Sciatic nerve (tissue), 2 donors: ENCODE results near the gene KLHL12. TPM values are rescaled to one million over a fixed set of nuclear protein-coding genes. Genes with fewer than 3 reads are reported as not detected.

Source experiments
- ATAC-seq: fragments of 200-7000 bp; cut with Tn5 transposase; one replicate; pipeline ENCODE4 v1.9.1; 2020; ENCODE audit warnings: mild to moderate bottlenecking, moderate library complexity
- DNase-seq: peaks from one replicate; pipeline ENCODE4 v3.0.0-alpha.2; 2020; ENCODE audit warnings: low spot score
- intact Hi-C: fragments of 100-400 bp; cut with DNase I; formaldehyde crosslinking; loops from one replicate; pipeline ENCODE4 v1.14.2; 2022
- total RNA-seq: library from RNA; stranded (reverse); fragmentation: NEBNext Ultra II Directional; extraction: Animal tissue kit (Norgen Biotek cat#: 25700); gene quantifications from one replicate; pipeline ENCODE4 v1.2.1, GENCODE V29; 2021
- donor health status: DM: no; HTN: no; CAD: no.
- donor health status: DM: no; HTN: no; CAD: no.

The KLHL12 gene
- 22.7 TPM for total RNA-seq

DNA sequence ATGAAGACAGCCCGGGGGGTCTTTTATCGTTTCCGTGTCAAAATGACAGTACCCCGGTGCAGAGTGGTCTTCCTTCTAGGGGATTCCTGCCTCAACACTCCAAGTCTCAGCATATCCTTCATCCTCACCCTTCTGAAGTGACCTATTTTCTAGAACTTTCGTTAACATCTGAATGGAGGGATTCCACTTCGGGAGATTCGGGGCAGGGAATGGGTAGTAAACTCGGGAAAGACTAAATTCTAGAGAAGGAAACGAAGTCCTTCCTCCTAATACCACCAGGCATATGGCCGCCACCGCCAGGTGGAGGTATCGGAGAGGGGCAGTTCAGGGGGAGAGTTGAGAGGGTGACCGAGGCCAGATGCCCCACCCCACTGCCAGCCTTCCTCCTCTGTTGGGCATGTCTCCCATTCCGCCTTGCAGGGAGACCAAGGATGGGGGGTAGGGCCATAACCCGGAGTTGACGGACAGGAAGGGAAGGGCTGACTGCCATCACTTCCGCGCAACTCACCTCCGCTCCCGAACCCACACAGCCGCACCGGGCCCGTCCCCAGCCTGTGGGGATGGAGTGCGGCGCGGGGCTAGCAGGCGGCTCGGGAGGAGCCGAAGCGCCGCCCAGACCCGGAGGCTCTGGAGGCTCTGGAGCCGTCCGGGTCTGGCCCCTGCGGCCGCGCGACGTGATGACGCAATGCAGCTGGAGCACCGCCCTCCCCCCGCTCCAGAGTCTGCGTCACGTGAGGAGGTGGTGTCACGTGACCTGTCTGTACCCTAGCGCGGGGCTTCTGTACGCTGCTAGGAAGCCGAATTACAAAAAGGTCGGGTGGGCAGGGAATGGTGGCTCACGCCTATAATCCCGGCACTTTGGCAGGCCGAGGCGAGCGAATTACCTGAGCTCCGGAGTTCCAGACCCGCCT is at the start of gene KLHL12:
Gene KLHL12, minus strand, starts transcription at position 654 of the 911 bp plus-strand sequence. CDS start 2,072 bp downstream, outside the sequence.
- intact Hi-C loops: no loop called here
- DNase-seq (peak; percentile 99), ATAC-seq (peak; percentile 99)

DNA sequence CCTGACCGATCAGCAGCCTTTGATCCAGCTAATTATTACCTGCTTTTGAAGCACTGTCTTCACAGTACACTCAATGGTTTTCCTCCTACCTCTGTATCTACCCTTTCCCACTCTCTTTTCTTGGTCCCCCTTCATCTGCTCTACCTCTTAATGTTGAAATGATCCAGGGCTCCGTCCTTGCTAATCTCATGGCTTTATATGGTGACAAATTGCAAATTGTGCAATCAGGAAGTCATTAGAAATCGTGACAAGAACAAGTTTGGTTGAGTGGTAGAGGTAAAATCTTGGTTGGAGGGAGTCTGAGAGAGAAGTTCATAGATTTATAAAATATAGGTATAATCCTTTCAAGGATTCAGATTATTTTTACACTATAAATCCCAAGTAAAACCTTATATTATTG is 49.6 kb upstream of the KLHL12 start:
- DNase-seq (no peak), ATAC-seq (no peak)
- intact Hi-C loops: no loop called here

DNA sequence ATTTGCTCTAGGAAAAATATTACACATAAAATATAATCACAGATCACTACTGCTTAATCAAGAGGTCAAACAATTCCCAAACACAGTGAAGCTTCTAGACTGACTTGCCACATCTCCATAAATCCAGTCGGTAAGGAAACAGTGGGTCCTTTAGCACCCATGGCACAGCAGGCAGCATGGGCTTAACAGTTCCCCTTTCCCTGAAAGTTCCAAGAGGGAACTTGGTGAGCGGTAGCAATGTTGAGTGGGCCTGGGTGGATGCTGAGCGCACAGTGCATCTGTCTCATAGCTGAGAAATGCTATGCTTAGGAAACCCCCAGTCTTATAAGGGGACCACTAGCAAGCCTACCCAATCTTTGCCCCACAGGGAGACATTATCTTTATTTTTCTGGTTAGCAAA is 47.8 kb upstream of the KLHL12 start:
- DNase-seq (no peak), ATAC-seq (no peak)
- intact Hi-C loops: no loop called here

DNA sequence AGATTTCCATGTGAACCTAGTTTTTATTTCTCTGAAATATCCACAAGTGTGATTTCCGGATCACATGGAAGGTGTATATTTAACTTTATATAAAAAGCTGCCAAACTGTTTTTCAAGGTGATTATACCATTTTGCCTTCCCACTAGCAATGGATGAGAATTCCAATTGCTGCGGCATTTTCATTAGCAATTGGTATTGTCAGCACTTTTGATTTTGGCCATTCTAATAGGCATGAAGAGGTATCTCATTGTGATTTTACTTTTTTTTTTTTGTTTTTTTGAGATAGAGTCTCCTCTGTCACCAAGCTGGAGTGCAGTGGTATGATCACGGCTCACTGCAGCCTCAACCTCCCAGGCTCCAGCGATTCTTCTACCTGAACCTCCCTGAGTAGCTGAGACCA is 45.0 kb upstream of the KLHL12 start:
- DNase-seq: no peak
- ATAC-seq: no peak
- intact Hi-C loops: no loop called here

DNA sequence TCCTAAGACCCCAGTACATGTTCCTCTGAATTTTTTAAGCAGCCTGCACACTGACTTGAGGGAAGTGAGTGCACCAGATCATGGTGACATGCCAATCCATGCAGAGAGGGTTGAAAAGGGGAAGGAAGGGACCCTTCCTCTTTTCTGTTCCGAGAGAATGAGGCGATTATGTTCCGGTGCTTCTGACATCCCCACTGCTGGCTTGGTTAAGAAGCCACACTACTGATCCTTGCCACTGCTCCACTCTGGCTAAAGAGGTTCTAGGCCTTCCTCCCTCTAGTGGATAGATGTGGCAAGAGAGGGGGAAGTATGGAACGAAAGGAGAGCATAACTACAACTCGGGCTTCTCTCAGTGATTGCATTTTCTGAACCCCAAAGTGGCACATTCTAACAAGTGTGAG is 41.9 kb upstream of the KLHL12 start:
- ATAC-seq: peak; percentile 70
- intact Hi-C loops: no loop called here
- no peak for DNase-seq

DNA sequence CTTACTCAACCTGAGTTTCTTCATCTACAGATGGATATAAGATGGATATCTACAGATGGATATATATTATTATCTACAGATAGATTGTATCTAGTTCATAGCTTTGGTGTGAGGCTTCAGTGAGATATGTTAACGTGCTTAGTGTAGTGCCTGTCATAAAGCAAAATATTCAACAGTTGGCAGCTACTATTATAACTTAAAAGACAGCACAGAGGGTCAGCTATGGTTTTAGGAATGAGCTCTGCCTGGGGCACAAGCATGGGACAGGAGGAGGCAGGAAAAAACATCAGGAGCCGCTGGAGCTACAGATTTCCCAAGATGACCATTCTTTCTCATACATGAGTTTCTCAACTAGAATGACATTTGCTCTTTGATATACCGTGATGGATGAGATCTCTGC is 41.3 kb upstream of the KLHL12 start:
- no peak for ATAC-seq

DNA sequence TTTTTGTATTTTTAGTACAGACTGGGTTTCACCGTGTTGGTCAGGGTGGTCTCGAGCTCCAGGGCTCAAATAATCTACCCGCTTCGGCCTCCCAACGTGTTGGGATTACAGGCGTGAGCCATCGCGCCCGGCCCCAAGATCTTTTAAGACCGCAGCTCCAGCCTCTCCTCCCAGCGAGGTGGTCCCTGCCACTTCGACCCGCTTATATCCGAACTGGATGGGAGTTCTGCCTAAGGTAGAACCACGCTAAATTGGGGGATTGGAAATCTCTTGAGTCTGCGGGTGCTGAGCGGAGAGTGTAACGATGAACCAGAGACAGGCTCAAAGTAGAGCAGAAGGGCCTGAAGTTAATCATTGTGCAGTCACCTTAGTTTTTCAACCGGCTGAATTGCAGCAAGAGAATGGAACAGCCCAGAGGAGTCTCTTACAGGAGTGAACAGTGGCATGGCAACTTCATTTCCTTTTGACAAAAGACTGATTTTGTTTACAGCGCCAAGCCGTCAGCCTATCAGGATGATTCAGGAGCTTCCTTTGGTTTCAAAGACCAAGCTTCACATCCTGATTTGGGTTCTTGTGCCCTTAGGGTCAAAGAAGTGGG is 40.7 kb upstream of the KLHL12 start:
- DNase-seq (no peak), ATAC-seq (peak; percentile 38)
- intact Hi-C loops: no loop called here

More for the DNA sequence above, 41.3 kb upstream of the KLHL12 start:
- no peak for DNase-seq
- intact Hi-C loops: no loop called here

DNA sequence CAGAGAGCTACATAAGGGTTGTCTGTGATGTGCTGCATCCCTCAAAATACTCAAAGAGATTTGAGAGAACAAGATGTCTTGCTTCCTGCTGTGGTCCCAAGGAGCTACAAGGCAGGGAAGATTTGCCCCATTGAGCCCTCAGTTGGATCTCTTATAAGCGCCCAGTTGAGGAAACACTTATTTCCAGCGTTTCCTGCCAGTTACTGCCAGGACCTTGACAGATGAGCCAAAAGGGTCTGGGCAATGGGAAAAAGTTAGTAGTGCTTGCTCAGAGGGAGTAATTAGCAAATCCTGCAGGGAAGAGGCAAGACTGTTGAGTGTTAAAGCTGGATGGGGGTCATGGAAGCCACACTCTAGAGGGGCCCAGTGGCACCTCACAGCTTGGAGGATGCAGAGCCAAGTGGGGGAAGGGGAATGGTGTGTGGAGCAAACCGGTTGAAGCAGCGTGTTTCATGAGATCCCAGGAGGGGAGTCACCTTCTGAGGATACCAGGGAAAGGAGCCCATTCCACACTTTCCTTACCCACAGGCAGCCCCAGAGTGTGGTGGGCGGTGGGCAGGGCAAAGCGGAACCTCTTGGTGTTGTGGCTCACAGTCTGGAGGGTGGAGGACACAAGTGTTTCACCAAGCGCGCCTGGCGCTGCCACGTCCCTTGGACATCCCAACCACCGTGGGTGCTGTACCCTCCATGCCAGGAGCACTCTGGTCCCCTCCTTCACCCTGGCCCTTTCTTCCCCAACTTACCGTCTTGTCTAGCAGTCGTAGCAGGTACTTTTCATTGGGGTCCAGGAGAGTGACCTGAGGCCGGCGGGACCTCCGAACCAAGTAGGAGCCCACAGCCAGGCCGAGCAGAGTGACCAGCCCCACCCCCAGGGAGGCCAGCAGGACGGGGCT is 39.2 kb upstream of the KLHL12 start:
- ATAC-seq (peak; percentile 9), DNase-seq (no peak)
- intact Hi-C loops: no loop called here

DNA sequence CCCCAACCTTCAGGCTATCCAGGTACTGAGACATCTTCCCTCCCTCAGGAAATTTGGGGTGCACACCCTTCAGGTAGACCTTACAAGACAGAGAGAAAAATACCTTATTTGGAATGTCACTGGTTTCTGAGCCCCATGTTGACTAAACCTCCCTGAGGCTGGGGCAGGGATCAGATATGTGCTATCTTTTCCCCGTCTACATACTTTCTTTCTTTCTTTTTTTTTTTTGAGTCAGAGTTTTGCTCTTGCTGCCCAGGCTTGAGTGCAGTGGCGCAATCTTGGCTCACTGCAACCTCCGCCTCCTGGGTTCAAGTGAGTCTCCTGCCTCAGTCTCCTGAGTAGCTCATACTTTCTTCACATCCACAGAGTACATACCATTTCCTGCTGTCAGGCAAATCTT is 38.4 kb upstream of the KLHL12 start:
- DNase-seq: no peak
- intact Hi-C loops: no loop called here

DNA sequence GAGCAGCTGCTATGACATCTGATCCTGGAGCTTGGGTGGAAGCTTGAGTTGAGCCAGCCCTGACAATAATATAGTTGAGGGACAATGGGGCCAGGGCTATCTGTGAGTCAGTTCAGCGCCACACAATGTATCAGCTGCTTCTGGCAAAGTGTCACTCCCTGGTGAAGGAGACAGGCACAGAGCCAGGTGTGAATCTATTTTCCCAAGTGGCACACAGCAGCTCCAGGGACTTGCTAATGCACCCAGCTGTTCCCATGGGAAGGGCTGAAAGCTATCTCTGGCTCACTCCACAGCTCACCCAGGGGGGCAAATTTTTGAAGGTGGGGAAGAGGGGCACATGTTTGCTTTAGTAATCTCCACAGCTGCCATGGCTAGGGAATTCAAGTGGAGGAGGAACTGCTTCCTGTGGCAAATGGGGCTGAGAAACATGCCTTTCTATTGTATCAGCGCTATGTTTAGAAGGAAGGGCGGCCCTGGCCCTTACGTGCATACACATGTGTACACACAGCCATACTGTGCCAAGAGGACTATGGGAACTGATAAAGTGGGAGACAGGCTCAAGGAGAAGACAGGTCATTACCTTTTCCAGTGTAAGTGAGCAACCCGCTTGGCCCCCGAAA is 37.9 kb upstream of the KLHL12 start:
- intact Hi-C loops: no loop called here
- DNase-seq (no peak), ATAC-seq (no peak)

More for the DNA sequence above, 38.4 kb upstream of the KLHL12 start:
- ATAC-seq: no peak

DNA sequence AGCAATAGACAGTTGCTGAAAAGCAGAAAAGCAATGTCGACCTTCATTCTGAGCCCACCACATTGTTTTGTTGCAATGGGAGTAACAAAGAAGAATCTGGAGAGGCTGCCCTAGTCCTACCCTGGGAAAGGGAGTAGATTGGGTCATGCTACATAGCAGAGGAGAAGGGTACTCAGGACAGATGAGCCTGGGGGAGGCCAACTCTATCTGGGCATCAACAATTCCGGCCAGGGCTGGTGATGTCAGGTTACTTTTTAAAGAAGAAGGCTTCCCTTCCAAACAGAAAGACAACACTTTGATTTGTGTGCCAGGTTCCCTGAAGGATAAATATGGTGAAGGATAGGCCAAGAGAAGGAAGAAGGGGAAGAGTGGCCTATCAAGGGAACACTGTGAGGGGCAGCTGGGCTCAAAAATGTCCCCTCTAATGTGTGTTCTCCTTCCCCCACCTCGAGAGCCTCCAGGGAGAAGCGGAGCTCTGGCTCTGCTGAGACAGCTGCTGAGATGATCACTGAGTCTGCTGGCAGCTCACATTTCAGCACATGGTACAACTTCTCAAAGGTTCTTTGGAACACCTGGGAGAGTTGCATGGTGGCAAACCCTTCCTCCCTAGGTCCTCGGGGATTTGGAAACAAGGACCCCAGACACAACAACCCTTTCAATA is 34.3 kb upstream of the KLHL12 start:
- intact Hi-C loops: no loop called here
- no peak for DNase-seq
- ATAC-seq: no peak

DNA sequence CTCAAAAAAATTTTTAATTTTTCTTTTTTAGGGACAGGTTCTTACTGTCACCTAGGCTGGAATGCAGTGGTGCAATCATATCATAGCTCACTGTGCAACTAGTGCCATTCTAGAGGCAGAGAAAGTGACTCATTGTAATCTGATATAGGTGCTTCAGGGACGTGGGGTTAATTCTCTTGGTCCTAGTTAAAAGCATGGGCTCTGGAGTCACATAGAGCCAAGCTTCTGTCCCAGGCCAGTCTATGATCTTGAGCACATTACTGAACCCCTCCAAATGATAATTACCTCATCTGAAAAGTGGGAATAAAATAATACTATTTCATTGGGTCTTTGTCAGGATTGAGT is 32.2 kb upstream of the KLHL12 start:
- DNase-seq (no peak), ATAC-seq (no peak)
- intact Hi-C loops: no loop called here

DNA sequence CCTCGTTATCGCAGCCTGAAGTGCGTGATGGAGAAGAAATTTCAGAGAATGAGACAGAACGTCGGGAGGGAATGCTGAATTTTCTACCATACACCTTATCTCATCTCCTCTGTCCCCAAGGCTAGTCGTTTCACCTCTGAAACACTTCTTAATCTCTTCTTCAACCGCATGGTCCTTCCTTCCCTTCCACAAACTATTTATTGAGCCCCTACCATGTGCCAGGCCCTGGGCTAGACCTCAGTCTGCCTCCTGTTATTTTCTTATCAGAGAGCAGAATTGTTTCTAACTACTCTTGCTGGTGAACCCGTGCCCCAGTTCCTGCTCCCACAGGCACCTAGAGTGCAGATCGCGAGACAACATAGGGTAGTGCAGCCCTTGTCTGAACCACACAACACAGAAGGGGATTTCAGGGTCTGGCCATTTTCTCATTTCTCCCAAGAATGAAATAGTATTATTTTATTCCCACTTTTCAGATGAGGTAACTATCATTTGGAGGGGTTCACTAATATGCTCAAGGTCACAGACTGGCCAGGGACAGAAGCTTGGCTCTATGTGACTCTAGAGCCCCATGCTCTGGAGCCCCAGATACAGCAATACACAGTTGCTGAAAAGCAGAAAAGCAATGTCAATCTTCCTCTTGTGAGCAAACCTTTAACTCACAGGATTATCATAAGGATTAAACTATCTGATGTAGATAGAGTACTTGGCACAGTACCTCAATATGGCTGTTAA is 31.7 kb upstream of the KLHL12 start:
- peak; percentile 2 for ATAC-seq
- intact Hi-C loops: no loop called here

DNA sequence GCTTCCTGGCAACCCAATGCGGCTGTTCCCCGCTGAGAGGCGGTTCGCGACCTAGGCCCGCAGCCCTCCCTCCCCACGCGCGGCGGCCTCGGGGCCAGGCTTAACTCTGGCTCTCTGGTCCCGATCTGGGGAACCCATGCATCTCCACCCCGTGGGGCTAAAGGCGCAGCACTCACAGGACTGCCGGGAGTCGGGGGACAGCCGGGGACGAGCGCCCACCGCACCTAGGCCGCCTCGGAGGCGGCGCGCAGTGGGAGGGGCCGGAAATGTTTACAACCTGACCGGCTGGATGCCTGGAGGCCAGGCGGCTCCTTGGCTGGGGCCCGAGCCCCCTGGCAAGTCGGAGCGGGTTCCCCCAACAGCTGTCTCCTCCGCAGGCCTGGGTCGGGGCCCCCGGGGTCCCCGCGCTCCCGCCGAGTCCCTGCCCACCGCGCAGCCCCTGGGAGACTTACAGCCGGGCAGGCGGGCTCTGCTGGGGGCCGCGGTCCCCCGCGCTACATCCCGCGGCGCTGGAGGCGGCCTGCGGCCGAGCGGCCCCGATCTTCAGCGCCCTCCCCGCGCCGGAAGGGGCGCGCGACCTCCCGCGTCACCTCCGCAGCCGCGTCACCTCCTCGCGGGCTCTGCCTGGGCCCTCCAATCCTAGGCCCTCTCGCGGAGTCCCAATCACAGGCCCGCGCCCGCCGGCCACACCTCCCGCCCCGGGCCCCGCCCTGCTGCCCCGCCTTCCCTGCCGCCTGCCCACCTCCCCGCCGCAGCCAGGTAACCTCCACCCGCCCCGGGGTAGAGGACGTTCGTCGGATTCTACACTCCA is 30.9 kb upstream of the KLHL12 start, which contains the start of gene ADIPOR1:
Gene ADIPOR1, minus strand, starts transcription at position 580 of the 811 bp plus-strand sequence. CDS start 7,242 bp downstream, outside the sequence.
- DNase-seq: peak; percentile 93
- intact Hi-C loops: no loop called here
- peak; percentile 99 for ATAC-seq

More for the DNA sequence above, 31.7 kb upstream of the KLHL12 start:
- DNase-seq: no peak

DNA sequence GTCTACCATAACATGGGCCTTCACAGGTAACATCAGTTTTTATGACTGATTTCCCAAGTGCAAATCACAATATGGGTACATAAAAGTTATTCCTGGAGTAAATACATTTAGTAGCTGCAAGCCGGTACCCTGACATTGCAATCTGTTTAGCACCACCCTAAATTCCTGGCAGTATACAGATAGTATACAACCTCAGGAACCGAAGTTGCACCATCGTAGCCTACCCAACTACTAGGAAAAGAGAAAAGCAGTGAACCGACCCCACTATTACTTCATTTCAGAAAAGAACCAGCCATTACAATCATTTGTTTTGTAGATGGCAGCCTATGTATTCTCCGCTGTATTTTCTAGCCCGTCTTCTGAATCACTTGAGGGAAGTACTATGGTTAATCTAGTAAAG is 29.9 kb upstream of the KLHL12 start:
- intact Hi-C loops: no loop called here
- DNase-seq: no peak
- no peak for ATAC-seq

DNA sequence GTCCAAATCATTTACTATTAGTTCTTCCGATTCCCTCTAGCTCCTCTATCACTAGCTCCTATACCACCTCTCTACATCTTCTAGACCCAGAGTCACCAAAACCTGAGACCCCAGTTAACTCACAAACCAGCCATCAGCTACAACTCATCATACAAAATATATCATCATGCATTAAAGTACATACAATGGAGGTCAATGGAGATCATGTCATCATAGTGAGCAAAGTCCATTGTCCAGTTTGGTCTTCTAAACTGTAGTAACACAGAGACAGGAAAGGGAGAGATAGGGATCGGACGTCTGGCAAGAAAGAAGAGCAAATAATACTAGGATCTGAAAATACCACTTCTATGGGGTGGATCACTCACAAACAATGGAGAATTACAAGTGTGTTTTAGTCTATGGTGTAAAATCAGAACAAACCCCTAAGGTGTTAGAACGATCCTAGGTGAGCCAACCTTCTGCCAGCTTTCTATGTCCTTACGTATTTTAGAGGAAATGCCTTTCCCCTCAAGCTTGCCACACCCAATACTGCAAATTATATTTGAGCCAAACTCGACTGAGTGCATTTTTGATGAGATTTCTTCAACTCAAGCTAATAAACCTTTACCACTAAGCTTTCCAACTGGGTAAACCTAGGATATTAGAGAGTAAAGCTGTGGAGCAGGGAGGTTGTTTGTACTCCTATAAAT is 27.2 kb upstream of the KLHL12 start:
- DNase-seq: no peak
- no peak for ATAC-seq
- intact Hi-C loops: no loop called here

DNA sequence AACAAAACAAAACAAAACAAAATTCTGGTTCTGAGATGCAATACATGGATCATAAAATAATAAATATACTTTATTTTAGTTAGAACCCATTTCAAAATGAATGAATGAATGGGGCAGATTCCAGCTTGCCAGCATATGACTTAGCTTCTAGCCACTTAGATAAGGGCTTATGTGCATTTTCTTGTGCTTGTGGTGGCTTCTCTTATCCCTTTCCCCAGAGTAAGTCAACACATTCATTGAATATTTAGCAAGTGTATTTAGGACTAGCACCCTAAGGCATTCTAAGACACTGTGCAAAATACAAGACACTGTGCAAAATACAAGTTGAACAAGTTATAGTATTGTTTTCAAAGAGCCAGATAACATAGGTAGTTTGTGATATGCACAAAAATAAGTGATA is 26.4 kb upstream of the KLHL12 start:
- ATAC-seq: no peak
- intact Hi-C loops: no loop called here
- no peak for DNase-seq
